ENCODE results near the gene ZNF529. TPM values are rescaled to one million over a fixed set of nuclear protein-coding genes. Genes with fewer than 3 reads are reported as not detected.

ZNF529 gene
- total and polyA plus RNA-seq, 2 of the 13 experiments (the other 11 are each of a cell fraction or from before 2014, with no cell fraction given), result 9.3 to 10.6 TPM

- no peak for TF ChIP-seq ZBTB39 (CRISPR knock-in tag; IDR thresholded peaks at IDR 0.05)
- no peak for TF ChIP-seq SOX13 (IDR thresholded peaks at IDR 0.05)
- no peak for TF ChIP-seq SOX13 (CRISPR knock-in tag; conservative IDR thresholded peaks at IDR 0.05 in 1 of 2, IDR thresholded peaks at IDR 0.05 in 1 of 2)
- no peak for TF ChIP-seq JARID2 (CRISPR knock-in tag; IDR thresholded peaks at IDR 0.05; ENCODE audit: insufficient replicate concordance)
- TF ChIP-seq ZNF580 (CRISPR knock-in tag; IDR thresholded peaks at IDR 0.05; ENCODE audit: borderline replicate concordance, low read depth), result no peak
- no peak for TF ChIP-seq ZNF224 (CRISPR knock-in tag; IDR thresholded peaks at IDR 0.05)
- TF ChIP-seq RAD21 (CRISPR knock-in tag; IDR thresholded peaks at IDR 0.05), result no peak
These were observed 48.5 kb downstream of the ZNF529 start (continued) for GRCh38 chr19:36524617-36525016.

GRCh38 chr19:36514012-36514612, 59.0 kb downstream of the ZNF529 start:
- no peak overlapping the region for H3K4me2 ChIP-seq (ENCODE audit: low read depth, low read length)
- DNase-seq (ENCODE audit: low spot score) (no peak), FAIRE-seq (no peak), ATAC-seq (no peak)
- H3K36me3 ChIP-seq (replicated peaks in 1 of 2; ENCODE audit: control insufficient read depth in 1 of 2, insufficient read depth in 2 of 2, low read length in 2 of 2), result peaks cover 13 to 51% of the 10 kb centered on the region in 2 experiments; a peak in 4 of 5 replicates
- POLR2A ChIA-PET, result no interaction called here
- in situ Hi-C loops (cut with HindIII; ENCODE audit: extremely low pct_ligation_motif_present, low pct_unique_long_range_greater_than_20kb) (no loop called here), intact Hi-C loops (cut with micrococcal nuclease; ENCODE audit: unreplicated experiment) (no loop called here)
- no peaks in the 10 kb centered on the region for H3K79me2 ChIP-seq (ENCODE audit: insufficient read depth, low read length)
- no peak overlapping the region for H3K9ac ChIP-seq (ENCODE audit: insufficient read depth, low read depth, low read length)
- CTCF ChIA-PET (ENCODE audit: low intra/inter-chr PET ratio, low total read pairs), result no interaction called here
- no peaks in the 10 kb centered on the region for H3K27me3 ChIP-seq (ENCODE audit: control insufficient read depth in 1 of 2, insufficient read depth in 2 of 2, low read length in 2 of 2)
- H3K4me1 ChIP-seq (ENCODE audit: insufficient read depth, low read length), result no peaks in the 10 kb centered on the region
- H3K27ac ChIP-seq (ENCODE audit: extremely low read length, insufficient read depth, low read length), result no peak overlapping the region
- peaks cover 85% of the 10 kb centered on the region for H3K9me3 ChIP-seq (ENCODE audit: low read length)
- no peak overlapping the region for H3K4me3 ChIP-seq (replicated peaks in 1 of 3; ENCODE audit: insufficient read depth in 1 of 3, low read depth in 2 of 3, low read length in 3 of 3)
- no peak overlapping the region for H2AFZ ChIP-seq (ENCODE audit: low read length)
- no peaks in the 10 kb centered on the region for H4K20me1 ChIP-seq (ENCODE audit: insufficient read depth, low read length)
- BruUV-seq (replicated peaks), result no TSS peak
- TF ChIP-seq GFI1 (CRISPR knock-in tag; IDR thresholded peaks at IDR 0.05; ENCODE audit: borderline replicate concordance) (no peak), CHD2 (IDR thresholded peaks at IDR 0.05; ENCODE audit: low read depth, low read length) (no peak)
- 80% methylated on average over 2 of the region's 2 CpGs for WGBS (ENCODE audit: low lambda C conversion rate)

All from HepG2 (cell line).